HUDEP-2 (cell line): Measurements from ENCODE around the gene UBE2E1.
"Not testable (repeated sequence)": the region's sequence is repeated elsewhere in the genome, so short reads cannot be mapped to it uniquely, and the experiment has no call there.

Source experiments
- DNase-seq, 76 experiments: peaks; one replicate each; lab custom pipeline; 2025; ENCODE audit not compliant: unreplicated experiment in 76 of 76; lab: John Stamatoyannopoulos, UW

UBE2E1 gene

GRCh38 chr3:23875113-23875725 lies 69.5 kb downstream of the UBE2E1 start:
- DNase-seq: no peak

DNA sequence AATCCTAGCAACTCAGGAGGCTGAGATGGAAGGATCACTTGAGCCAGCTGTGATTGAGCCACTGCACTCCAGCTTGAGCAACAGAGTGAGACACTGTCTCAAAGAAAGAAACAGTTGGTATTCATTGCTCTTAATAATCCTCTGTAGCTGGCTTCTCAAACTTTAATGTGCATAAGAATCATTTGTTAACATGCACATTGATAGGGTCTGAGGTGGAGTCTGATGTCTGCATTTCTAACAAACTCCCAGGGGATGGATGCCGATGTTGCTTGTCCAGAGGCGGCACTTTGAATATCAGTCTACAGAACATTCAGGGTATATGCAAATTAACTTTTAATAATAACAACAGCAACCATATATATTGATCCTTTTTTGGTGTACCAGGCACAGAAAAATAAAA lies 71.2 kb downstream of the UBE2E1 start:
- no peak for DNase-seq

GRCh38 chr3:23877329-23877980 lies 71.7 kb downstream of the UBE2E1 start:
- DNase-seq: peak in 1 of 76 experiments; percentile 15

DNA sequence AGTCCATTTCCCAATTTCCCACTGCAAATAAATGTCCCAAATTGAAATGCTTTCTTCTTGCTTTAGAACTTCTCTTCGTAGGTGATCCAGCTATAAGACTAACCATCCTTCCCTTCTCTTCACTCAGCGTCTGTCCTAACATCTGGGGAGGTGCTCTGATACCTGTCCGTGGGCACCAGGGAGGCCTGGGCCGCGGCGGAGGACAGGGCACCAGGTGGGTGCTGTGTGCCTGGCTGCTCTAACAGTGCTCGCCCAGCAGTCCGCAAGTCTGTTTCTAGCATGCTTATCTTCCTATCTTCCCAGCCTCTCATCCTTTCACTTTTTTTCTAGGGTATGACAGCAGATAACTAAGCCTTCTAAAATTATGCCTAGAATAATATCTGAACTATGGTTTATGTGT lies 73.7 kb downstream of the UBE2E1 start:
- no peak for DNase-seq

GRCh38 chr3:23880703-23881339 lies 75.1 kb downstream of the UBE2E1 start:
- no peak for DNase-seq

- DNase-seq: not testable (repeated sequence)
These were observed 76.2 kb downstream of the UBE2E1 start for GRCh38 chr3:23881993-23882392.

DNA sequence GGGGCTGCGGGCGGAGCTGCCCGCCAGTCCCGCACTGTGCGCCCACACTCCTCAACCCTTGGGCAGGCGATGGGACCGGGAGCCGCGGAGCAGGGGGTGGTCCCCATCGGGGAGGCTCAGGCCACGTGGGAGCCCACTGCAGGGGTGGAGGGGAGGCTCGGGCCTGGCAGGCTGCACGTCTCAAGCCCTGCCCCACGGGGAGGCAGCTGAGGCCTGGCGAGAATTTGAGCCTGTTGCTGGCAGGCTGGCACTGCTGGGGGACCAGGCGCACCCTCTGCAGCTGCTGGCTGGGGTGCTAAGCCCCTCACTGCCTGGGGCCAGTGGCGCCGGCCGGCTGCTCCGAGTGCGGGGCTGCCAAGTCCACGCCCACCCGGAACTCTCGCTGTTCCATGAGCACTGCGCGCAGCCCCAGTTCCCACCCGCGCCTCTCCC lies 76.7 kb downstream of the UBE2E1 start:
- no peak for DNase-seq

DNA sequence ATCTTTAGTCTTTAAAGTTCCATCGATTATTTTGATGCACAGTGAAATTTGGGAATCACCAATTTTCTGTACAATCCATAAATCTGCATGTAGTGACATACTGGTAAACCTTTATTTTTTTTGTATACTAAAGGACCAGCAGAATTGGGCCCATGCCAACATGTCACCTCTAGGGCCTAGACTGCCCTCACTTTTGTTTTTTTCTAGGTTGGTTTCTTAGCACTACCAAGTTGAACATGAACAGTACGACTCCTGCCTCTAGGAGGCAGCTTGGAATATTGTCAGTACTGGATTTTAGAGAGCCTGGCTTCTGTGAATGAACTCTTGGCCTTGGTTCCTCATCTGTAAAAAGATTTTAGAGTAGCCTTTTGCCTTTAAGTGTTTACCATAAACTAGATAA lies 78.7 kb downstream of the UBE2E1 start:
- DNase-seq: no peak

DNA sequence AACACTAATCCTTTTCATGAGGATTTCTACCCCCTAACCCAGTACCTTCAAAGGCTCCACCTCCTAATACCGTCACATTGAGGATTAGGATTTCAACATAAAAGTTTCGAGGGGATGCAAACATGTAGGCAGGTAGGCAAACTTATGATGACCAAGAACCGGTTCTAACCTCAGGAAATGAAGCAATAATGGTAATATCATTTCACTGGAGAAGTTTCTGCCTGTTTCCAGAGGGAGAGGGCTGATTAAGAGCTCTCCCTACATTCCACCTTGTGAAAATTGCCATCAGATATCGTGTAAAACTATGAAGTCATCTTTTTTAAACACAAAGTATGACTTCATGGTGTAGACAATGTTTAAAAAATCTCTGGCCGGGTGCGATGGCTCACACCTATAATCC lies 79.5 kb downstream of the UBE2E1 start:
- no peak for DNase-seq

DNA sequence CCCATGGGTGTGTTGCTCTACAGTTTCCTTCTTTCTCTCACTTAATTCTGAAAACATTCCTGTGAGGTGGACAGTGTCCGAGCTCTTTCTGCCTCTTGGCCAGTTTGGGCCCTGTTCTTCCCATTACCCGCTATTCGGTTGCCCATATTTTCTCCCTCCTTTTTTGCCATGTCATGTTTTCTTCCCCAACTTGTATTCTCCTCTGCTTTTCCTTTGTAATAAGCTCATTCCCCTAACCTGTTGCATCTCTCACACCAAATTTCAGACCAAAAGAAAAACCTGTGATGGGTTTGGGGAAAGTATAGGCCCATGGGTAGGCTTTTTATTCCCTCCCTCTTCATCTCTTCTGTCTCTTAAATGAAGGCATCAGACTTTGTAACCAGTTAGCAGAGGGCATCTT lies 80.6 kb downstream of the UBE2E1 start:
- DNase-seq: no peak

GRCh38 chr3:23888617-23889228 lies 83.0 kb downstream of the UBE2E1 start:
- peak in 5 of 76 experiments; percentile 4 to 23 (median 16) for DNase-seq

DNA sequence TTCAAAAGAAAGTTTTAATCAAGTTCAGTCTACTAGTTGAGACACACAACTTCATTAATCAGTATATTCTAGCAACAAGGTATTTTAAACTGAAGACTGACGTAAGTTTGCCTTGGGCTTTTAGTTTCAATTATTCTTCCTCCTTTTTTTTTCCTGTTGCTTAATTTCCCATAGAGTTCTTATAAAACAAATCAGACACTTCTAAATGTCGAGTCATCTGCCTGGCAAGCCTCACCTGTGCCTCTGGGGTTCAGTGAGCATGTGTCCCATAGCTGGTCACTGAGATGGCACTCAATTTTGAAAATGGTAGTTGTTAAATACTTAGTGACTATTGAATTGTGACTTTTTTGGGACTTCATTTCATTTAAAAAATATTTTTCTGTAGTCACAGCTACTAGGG lies 83.6 kb downstream of the UBE2E1 start:
- no peak for DNase-seq

DNA sequence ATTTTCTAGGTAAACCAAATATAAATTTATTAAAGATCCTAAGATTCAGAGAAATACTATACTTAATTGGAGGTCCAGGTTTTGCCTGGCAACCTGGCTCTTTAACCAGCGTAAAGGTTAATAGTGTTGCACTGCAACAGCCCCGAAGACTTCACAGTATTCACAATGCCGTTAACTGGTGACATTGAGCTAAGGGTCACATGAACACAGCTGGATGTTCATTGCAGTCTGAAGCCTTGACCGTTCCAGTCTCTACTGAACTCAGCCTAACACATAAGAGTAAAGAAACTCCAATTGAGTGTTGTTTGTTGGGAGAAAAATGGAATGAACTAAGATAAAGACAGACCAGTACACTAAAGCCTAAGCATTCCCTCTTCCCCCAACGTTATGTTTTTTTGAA lies 84.2 kb downstream of the UBE2E1 start:
- no peak for DNase-seq

GRCh38 chr3:23894254-23895061 lies 88.7 kb downstream of the UBE2E1 start:
- no peak for DNase-seq

DNA sequence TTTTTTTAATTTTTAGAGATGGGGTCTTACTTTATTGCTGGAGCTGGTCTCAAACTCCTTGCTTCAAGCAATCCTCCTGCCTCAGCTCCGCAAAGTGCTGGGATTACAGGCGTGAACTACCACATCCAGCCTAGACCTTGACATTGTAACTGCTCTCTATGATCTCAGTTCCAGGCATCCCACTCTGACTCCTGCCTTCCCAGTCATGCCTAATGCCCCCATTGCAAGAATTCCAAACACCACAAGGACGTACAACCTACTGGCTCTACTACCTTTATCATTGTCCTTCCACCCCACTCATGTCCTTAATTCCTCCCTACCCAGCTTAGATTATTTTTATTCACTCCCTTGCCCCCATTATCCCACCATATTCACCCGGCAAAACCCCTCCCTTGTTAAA lies 89.4 kb downstream of the UBE2E1 start:
- DNase-seq: no peak

- no peak for DNase-seq
These were observed 95.0 kb downstream of the UBE2E1 start for GRCh38 chr3:23900744-23901143.

- peak in 1 of 76 experiments; percentile 11 for DNase-seq
These were observed 98.8 kb downstream of the UBE2E1 start for GRCh38 chr3:23904545-23904944.

DNA sequence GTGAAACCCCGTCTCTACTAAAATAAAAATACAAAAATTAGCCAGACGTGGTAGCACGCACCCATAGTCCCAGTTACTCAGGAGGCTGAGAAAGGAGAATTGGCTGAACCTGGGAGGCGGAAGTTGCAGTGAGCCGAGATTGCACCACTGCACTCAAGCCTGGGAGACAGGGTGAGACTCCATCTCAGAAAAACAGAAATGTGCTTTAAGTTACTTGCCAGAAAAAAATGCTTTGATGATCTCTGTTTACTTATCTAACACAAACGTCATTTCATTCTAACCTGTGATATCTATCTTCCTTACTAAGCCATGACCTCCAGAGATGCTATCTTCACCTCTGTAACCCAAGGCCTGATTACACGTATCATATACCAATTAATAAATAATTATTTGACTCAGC lies 103.6 kb downstream of the UBE2E1 start:
- no peak for DNase-seq

DNA sequence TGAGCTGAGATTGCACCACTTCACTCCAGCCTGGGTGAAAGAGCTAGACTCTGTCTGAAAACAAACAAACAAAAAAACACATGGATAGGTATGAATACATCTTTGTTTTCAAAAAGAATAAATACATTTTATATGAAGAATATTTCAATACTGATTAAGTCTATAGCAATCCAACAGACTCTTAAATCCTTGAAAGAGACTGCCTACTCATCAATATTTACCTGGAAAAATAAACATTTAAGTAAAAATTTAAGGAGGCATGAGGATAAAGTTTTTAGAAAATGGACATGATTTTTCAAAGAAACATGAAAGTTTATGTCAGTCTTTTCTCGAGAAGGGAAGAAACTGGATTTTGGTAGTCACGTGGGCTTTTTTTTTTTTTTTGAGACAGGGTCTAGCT lies 105.6 kb downstream of the UBE2E1 start:
- DNase-seq: no peak

- DNase-seq: not testable (repeated sequence)
These were observed 106.6 kb downstream of the UBE2E1 start for GRCh38 chr3:23912335-23912734.

DNA sequence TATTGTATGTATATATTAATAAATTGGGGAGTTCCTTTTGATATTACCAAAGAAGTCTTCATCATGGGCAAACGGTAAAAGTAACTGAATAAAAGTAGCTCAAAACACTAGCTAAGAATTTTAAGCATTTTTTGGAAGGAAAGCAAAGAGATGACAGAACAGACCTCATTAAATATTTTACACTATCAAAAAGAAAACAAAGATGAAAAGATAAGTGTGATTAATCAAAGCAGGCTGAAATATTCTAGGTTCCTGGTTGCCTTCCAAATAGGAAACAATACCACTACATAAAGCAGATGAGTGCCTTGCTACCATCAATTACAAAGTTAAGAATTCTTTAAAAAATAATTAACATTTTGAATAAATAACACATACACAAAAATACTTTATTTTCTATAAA lies 107.4 kb downstream of the UBE2E1 start:
- DNase-seq: no peak
